Activated CD8-positive, alpha-beta T cell treated with anti-CD3 and anti-CD28 coated beads for 36 hours (primary cell): ENCODE data around the gene ENPP3. TPM values are rescaled to one million over a fixed set of nuclear protein-coding genes. Genes with fewer than 3 reads are reported as not detected.

Experiments
- ATAC-seq: fragments of 200-7000 bp; cut with Tn5 transposase; one replicate; pipeline ENCODE4 v1.10.0; 2021; ENCODE audit warnings: mild to moderate bottlenecking, moderate library complexity
- CTCF ChIA-PET: fragments of 350-600 bp; sonication (Branson Sonifier 250); formaldehyde crosslinking; loops from one replicate; lab custom pipeline; 2021; ENCODE audit warnings: antibody characterized with exemption; lab: Charles Lee
- POLR2A ChIA-PET: fragments of 350-600 bp; sonication (Branson Sonifier 250); formaldehyde crosslinking; loops from one replicate; lab custom pipeline; 2021; ENCODE audit warnings: antibody characterized with exemption; lab: Charles Lee
- DNase-seq: peaks from one replicate; pipeline ENCODE4 v3.0.0-alpha.2; 2020
- H3K27ac Mint-ChIP-seq: one replicate; pipeline ENCODE4 v1.8.0; 2021; ENCODE audit warnings: mild to moderate bottlenecking, mixed read lengths
- H3K27me3 Mint-ChIP-seq: one replicate; pipeline ENCODE4 v1.8.0; 2021; ENCODE audit warnings: mixed read lengths
- H3K36me3 Mint-ChIP-seq: one replicate; pipeline ENCODE4 v1.8.0; 2021; ENCODE audit warnings: low read depth, mixed read lengths
- H3K4me1 Mint-ChIP-seq: one replicate; pipeline ENCODE4 v1.8.0; 2021; ENCODE audit warnings: low read depth, mixed read lengths
- H3K4me3 Mint-ChIP-seq: one replicate; pipeline ENCODE4 v1.8.0; 2021; ENCODE audit warnings: mild to moderate bottlenecking, moderate library complexity, mixed read lengths
- H3K9me3 Mint-ChIP-seq: one replicate; pipeline ENCODE4 v1.8.0; 2021; ENCODE audit warnings: mixed read lengths
- intact Hi-C: fragments of 100-400 bp; cut with micrococcal nuclease; formaldehyde crosslinking; loops from one replicate; pipeline ENCODE4 v1.10.0; 2022
- total RNA-seq, 2 experiments: library from RNA; stranded (reverse); gene quantifications; one replicate each; pipeline ENCODE4 v1.2.3, GENCODE V29; 2021
- TF ChIP-seq, protein P1 (sequence below): fragments of 200-600 bp; IDR thresholded peaks from one replicate; pipeline ENCODE4 v1.8.0; 2022; ENCODE audit warnings: antibody characterized with exemption, mild to moderate bottlenecking

The ENPP3 gene
- total RNA-seq, 2 experiments from 2014 or later, result 0.49 to 0.79 TPM

DNA sequence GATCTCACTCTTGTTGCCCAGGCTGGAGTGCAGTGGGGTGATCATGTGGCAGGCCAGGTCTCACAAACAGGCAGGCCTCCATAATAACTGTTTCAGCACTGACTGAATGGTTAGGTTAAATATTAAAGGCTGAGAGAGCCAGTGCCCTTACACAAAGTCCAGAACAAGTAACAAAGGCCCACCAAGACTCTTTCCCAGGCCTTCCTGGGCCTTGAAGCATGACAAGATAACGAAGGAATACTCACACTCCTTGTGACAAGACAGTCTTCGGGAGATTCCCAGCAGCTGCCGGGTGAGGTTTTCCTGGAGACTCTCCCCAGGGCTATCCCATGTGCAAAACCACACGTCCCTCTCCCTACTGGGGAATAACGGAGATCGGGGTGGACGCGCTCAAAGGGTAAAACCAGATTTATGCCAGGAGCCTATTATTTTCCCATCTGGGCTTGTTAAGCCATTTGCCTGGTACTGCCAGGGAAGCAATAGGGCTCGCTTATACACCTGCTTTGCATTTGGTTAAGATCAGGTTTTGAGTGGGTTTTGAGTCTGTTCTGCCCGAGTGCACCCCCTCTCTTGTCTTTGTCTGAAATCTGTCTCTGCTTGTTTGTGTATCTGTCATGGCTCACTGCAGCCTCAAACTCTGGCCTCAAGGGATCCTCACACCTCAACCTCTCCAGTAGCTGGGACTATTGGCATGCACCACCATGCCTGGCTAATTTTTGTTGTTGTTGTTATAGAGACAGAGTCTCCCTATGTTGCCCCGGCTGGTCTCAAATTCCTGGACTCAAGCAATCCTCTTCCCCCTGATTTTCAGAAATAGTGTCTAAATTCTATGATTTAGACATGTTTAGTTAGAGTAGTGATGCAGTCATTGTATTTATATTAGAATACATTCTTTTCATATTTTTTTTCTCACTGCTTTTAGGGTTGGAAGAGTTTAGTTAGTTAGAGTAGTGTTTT is 1.4 kb upstream of the ENPP3 start:
- POLR2A ChIA-PET, result no interaction called here

GRCh38 chr6:131638013-131638412 is 911 bp downstream of the ENPP3 start:
- TF ChIP-seq, protein P1, sequence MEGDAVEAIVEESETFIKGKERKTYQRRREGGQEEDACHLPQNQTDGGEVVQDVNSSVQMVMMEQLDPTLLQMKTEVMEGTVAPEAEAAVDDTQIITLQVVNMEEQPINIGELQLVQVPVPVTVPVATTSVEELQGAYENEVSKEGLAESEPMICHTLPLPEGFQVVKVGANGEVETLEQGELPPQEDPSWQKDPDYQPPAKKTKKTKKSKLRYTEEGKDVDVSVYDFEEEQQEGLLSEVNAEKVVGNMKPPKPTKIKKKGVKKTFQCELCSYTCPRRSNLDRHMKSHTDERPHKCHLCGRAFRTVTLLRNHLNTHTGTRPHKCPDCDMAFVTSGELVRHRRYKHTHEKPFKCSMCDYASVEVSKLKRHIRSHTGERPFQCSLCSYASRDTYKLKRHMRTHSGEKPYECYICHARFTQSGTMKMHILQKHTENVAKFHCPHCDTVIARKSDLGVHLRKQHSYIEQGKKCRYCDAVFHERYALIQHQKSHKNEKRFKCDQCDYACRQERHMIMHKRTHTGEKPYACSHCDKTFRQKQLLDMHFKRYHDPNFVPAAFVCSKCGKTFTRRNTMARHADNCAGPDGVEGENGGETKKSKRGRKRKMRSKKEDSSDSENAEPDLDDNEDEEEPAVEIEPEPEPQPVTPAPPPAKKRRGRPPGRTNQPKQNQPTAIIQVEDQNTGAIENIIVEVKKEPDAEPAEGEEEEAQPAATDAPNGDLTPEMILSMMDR, result no peak
- intact Hi-C loops, result no loop called here
- ChIA-PET CTCF (interaction anchor here (3.0 kb wide), 1 partner anchor 10 kb away, joined by 46 read pairs; the partner anchor contains the start of gene MED23), POLR2A (interaction anchor here (0.6 to 0.9 kb wide), 2 partner anchors 19 to 107 kb away, joined by 3 to 4 read pairs; no protein-coding TSS in a partner anchor)
- Mint-ChIP-seq H3K4me1 (peaks cover 2% of the 10 kb centered on the region), H3K27ac (no peak overlapping the region), H3K4me3 (no peak overlapping the region), H3K27me3 (no peaks in the 10 kb centered on the region), H3K9me3 (no peaks in the 10 kb centered on the region), H3K36me3 (no peaks in the 10 kb centered on the region)
- DNase-seq (no peak), ATAC-seq (no peak)

More for the DNA sequence above, 1.4 kb upstream of the ENPP3 start:
- CTCF ChIA-PET, result interaction anchor here (1.9 kb wide), 1 partner anchor 8 kb away, joined by 24 read pairs; the partner anchor contains the start of gene MED23
- Mint-ChIP-seq H3K27ac (no peak overlapping the region), H3K36me3 (no peaks in the 10 kb centered on the region), H3K4me1 (no peaks in the 10 kb centered on the region), H3K9me3 (no peaks in the 10 kb centered on the region), H3K27me3 (no peaks in the 10 kb centered on the region), H3K4me3 (no peak overlapping the region)
- TF ChIP-seq, protein P1, result no peak
- ATAC-seq, result no peak
- intact Hi-C loops, result no loop called here
- DNase-seq, result no peak

DNA sequence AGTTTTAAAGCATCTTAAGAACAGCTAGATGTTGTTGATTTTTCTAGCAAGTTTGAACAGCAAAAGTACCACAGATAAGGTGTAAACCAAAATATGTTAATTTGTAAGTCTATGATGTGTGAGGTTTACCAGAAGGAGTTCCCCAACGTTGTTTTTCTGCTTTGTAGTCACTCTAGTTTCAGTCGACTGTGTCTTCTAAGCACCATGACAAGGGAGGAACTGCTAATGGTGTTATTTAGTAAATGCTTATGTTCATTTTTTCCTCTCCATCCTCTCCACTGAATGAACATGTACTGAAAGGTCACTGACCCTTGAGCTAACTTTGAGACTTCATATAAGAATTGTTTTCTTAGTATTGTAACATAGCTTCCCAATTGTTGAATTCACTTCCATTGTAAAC is 3.0 kb downstream of the ENPP3 start:
- TF ChIP-seq, protein P1, result no peak
- intact Hi-C loops, result no loop called here
- DNase-seq (no peak), ATAC-seq (peak; percentile 94)
- Mint-ChIP-seq H3K36me3 (no peaks in the 10 kb centered on the region), H3K27me3 (no peaks in the 10 kb centered on the region), H3K27ac (no peak overlapping the region), H3K9me3 (no peaks in the 10 kb centered on the region), H3K4me1 (peaks cover 2% of the 10 kb centered on the region), H3K4me3 (no peak overlapping the region)
- POLR2A ChIA-PET, result interaction anchor here (2.0 kb wide), 1 partner anchor 11 kb away, joined by 13 read pairs; the partner anchor contains the start of gene MED23
- CTCF ChIA-PET, result interaction anchor here (0.8 to 3.0 kb wide), 2 partner anchors 10 to 12 kb away, joined by 3 to 46 read pairs; partner anchors contain the start of gene MED23

GRCh38 chr6:131640576-131640975 is 3.5 kb downstream of the ENPP3 start:
- no peak overlapping the region for H3K27ac Mint-ChIP-seq
- no peaks in the 10 kb centered on the region for H3K36me3 Mint-ChIP-seq
- no peak overlapping the region for H3K4me3 Mint-ChIP-seq
- H3K27me3 Mint-ChIP-seq, result no peaks in the 10 kb centered on the region
- CTCF ChIA-PET, result interaction anchor here (3.0 kb wide), 1 partner anchor 12 kb away, joined by 46 read pairs; the partner anchor contains the start of gene MED23
- TF ChIP-seq, protein P1, result no peak
- peaks cover 2% of the 10 kb centered on the region for H3K4me1 Mint-ChIP-seq
- no peaks in the 10 kb centered on the region for H3K9me3 Mint-ChIP-seq
- POLR2A ChIA-PET, result interaction anchor here (2.0 kb wide), 1 partner anchor 12 kb away, joined by 13 read pairs; the partner anchor contains the start of gene MED23
- ATAC-seq (no peak), DNase-seq (no peak)
- intact Hi-C loops, result no loop called here
